ENCODE measurements around the gene IL3RA. TPM values are rescaled to one million over a fixed set of nuclear protein-coding genes. Genes with fewer than 3 reads are reported as not detected.
A peak's percentile ranks its signal among the peaks of the same experiment; 100 is the strongest.
"Not testable (repeated sequence)": the region's sequence is repeated elsewhere in the genome, so short reads cannot be mapped to it uniquely, and the experiment has no call there.

The IL3RA gene
- total RNA-seq, 2 experiments from 2014 or later: 6.4 to 7.1 TPM

DNA sequence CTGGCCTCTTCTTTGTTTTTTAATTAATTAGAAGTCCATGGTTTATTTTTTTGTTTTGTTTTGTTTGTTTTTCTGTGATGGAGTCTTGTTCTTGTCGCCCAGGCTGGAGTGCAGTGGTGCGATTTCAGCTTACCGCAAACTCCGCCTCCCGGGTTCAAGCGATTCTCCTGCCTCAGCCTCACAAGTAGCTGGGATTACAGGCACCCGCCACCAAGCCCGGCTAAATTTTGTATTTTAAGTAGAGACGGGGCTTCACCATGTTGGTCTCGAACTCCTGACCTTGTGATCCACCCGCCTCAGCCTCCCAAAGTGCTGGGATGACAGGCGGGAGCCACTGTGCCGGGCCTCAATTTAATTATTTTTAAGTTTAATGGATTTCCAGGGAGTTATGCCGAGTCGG is 13.0 kb downstream of the IL3RA start:
- DNase-seq, CTCF ChIA-PET, H3K27me3 Mint-ChIP-seq, H3K9me3 Mint-ChIP-seq, H3K4me3 Mint-ChIP-seq, H3K4me1 Mint-ChIP-seq, POLR2A ChIA-PET, H3K27ac Mint-ChIP-seq: not testable (repeated sequence)
- H3K36me3 Mint-ChIP-seq (ENCODE audit: low read depth): peaks cover 15% of the 10 kb centered on the region

DNA sequence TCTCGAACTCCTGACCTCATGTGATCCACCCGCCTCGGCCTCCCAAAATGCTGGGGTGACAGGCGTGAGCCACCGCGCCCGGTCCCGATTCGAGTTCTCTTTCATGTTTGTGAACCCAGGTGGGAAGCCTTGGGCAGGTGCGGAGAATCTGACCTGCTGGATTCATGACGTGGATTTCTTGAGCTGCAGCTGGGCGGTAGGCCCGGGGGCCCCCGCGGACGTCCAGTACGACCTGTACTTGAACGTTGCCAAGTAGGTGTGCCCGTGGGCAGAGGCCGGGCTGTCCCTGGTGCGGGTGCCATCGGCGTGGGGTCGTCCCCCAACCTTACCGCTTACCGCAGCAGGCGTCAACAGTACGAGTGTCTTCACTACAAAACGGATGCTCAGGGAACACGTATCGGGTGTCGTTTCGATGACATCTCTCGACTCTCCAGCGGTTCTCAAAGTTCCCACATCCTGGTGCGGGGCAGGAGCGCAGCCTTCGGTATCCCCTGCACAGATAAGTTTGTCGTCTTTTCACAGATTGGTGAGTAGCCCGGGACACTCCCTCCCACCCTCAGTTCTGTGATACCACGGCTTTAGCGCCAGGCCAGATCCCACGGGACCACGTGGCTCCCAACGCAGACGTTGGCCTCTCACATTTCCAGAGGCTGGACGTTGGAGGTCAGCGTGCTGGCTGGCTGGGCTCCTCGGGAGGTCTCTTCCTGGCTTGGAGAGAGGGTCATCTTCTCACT is 15.6 kb downstream of the IL3RA start:
- Mint-ChIP-seq H3K27me3 (no peaks in the 10 kb centered on the region), H3K4me1 (peaks cover 11% of the 10 kb centered on the region), H3K4me3 (no peak overlapping the region), H3K9me3 (no peaks in the 10 kb centered on the region), H3K36me3 (ENCODE audit: low read depth) (peaks cover 12% of the 10 kb centered on the region), H3K27ac (no peak overlapping the region)
- CTCF ChIA-PET: no interaction called here
- DNase-seq: no peak
- POLR2A ChIA-PET: no interaction called here

DNA sequence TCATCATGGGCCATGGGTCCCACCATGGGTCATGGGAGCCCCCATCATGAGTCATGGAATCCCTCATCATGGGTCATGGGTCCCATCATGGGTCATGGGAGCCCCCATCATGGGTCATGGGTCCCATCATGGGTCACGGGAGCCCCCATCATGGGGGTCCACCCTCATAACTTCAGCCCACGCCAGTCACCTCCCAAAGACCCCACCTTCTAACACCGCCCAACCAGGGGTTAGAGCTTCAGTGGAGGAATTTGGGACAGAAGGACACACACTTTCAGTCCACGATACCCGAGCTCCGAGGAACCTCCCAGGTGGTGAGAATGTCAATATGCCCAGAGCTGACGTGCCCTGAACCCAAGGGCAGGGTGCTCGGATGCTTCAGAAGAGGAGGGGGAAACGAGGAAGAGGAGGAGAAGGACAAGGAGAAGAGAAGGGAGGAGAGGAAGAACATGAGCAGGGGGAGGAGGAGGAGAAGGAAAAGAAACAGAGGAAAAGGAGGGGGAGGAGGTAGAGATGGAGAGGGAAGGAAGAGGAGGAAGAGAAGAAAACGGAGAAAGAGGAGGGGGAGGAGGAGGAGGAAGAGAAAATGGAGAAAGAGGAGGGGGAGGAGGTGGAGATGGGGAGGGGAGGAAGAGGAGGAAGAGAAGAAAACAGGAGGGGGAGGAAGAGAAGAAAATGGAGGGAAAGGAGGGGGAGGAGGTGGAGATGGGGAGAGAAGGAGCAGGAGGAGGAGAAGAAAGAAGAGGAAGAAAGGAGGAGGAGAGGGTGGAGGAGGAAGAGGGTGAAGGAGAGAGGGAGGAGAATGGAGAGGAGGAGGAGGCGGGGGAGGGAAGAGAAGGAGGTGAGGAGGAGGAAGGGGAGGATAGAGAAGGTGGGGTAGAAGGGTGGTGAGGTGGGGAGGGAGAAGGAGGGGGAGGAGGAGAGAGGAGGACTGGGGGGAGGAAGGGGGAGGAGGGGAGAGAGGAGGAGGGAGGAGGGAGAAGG is 17.7 kb downstream of the IL3RA start:
- Mint-ChIP-seq H3K36me3 (ENCODE audit: low read depth) (peaks cover 26% of the 10 kb centered on the region), H3K4me1 (peaks cover 11% of the 10 kb centered on the region), H3K4me3 (no peak overlapping the region), H3K27me3 (no peaks in the 10 kb centered on the region), H3K9me3 (peaks cover 5% of the 10 kb centered on the region), H3K27ac (peak overlapping the region; percentile 69)
- POLR2A ChIA-PET: no interaction called here
- no peak for DNase-seq
- CTCF ChIA-PET: no interaction called here

DNA sequence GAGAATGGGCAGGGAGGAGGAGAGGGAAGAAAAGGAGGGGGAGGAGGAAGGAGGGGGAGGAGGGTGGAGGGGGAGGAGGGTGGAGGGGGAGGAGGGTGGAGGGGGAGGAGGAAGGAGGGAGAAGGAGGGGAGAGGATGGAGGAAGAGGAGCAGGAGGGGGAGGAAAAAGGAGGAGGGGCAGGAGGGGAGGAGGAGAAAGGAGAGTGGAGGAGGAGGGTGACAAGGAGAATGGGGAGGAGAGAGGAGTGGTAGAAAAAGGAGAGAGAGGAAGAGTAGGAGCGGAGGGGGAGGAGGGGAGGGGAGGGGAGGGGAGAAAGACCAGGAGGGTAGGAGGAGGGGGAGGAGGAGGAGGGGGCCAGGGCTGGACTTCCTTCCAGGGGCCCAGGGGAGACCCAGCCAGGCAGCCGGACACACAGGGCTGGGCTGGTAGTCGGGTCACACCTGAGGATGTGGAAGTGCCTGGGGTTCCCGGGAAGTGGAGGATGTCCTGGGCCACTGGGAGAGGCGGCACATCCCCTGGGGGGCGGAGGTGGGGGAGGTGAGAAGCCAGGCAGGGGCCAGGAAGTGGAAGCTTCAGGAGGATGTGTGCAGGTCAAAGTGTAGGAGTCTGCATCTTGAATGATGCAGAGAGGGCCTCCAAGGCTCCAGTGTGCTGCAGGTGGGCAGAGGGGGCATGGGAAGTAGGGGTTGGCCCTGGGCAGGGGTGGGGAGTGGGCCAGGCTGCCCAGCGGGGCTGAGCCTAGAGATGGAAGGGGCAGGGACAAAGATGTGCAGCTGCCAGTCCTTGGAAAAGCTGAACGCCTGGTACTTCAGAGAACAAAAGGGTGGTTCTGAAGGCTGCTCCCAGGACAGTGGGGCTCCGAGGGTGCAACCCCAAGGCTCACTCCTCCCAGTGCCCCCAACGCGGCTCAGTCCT is 18.8 kb downstream of the IL3RA start:
- no peak for DNase-seq
- Mint-ChIP-seq H3K4me1 (peaks cover 11% of the 10 kb centered on the region), H3K27ac (no peak overlapping the region), H3K9me3 (peaks cover 12% of the 10 kb centered on the region), H3K4me3 (no peak overlapping the region), H3K27me3 (no peaks in the 10 kb centered on the region), H3K36me3 (ENCODE audit: low read depth) (peaks cover 35% of the 10 kb centered on the region)
- POLR2A ChIA-PET: no interaction called here
- CTCF ChIA-PET: no interaction called here

GRCh38 chrX:1357993-1358392 is 21.4 kb downstream of the IL3RA start:
- Mint-ChIP-seq H3K9me3 (peaks cover 12% of the 10 kb centered on the region), H3K27me3 (no peaks in the 10 kb centered on the region), H3K27ac (no peak overlapping the region), H3K36me3 (ENCODE audit: low read depth) (peaks cover 39% of the 10 kb centered on the region), H3K4me1 (peaks cover 11% of the 10 kb centered on the region), H3K4me3 (no peak overlapping the region)
- no peak for DNase-seq
- ChIA-PET CTCF (no interaction called here), POLR2A (no interaction called here)

- Mint-ChIP-seq H3K27ac (no peak overlapping the region), H3K4me1 (peaks cover 11% of the 10 kb centered on the region), H3K4me3 (no peak overlapping the region), H3K9me3 (peaks cover 12% of the 10 kb centered on the region), H3K36me3 (ENCODE audit: low read depth) (peaks cover 42% of the 10 kb centered on the region), H3K27me3 (no peaks in the 10 kb centered on the region)
- no peak for DNase-seq
- CTCF ChIA-PET: no interaction called here
- POLR2A ChIA-PET: no interaction called here
Measured at GRCh38 chrX:1358793-1359476, 22.4 kb downstream of the IL3RA start.

DNA sequence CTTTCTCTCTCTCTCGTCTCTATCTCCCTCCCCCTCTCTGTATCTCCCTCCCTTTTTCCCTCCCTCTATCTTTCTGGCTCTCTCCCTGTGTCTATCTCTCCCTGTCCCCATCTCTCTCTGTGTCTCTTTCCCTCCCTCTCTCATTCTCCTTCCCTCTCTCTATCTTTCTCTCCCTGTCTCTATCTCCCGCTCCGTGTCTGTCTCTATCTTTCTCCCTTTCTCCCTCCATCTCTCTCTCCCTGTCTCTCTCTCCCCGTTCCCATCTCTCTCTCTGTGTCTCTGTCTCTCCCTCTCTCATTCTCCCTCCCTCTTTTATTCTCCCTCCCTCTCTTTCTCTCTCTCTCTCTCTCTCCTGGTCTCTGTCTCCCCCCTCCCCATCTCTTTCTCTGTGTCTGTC is 22.9 kb downstream of the IL3RA start:
- Mint-ChIP-seq H3K4me3 (no peak overlapping the region), H3K36me3 (ENCODE audit: low read depth) (peaks cover 42% of the 10 kb centered on the region), H3K27me3 (no peaks in the 10 kb centered on the region), H3K9me3 (peaks cover 12% of the 10 kb centered on the region), H3K4me1 (peaks cover 7% of the 10 kb centered on the region), H3K27ac (no peak overlapping the region)
- ChIA-PET CTCF (no interaction called here), POLR2A (no interaction called here)
- DNase-seq: no peak

- H3K27me3 Mint-ChIP-seq: no peaks in the 10 kb centered on the region
- H3K9me3 Mint-ChIP-seq: peaks cover 12% of the 10 kb centered on the region
- peaks cover 7% of the 10 kb centered on the region for H3K4me1 Mint-ChIP-seq
- H3K36me3 Mint-ChIP-seq (ENCODE audit: low read depth): peaks cover 46% of the 10 kb centered on the region
- POLR2A ChIA-PET: no interaction called here
- no peak overlapping the region for H3K27ac Mint-ChIP-seq
- no peak overlapping the region for H3K4me3 Mint-ChIP-seq
- no peak for DNase-seq
- CTCF ChIA-PET: no interaction called here
Measured at GRCh38 chrX:1360171-1360570, 23.6 kb downstream of the IL3RA start.

DNA sequence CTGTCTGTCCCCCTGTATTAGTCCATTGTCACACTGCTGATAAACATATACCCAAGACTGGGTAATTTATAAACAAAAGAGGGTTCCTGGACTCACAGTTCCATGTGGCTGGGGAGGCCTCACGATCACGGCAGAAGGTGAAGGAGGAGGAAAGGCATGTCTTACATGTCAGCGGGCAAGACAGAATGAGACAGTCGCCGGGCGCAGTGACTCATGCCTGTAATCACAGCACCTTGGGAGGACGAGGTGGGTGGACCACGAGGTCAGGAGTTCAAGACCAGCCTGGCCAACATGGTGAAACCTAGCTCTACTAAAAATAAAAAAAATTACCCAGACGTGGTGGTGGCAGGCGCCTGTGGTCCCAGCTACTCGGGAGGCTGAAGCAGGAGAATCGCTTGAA is 24.7 kb downstream of the IL3RA start:
- Mint-ChIP-seq H3K27ac (no peak overlapping the region), H3K4me1 (no peaks in the 10 kb centered on the region), H3K36me3 (ENCODE audit: low read depth) (peaks cover 44% of the 10 kb centered on the region), H3K27me3 (no peaks in the 10 kb centered on the region), H3K9me3 (peaks cover 12% of the 10 kb centered on the region), H3K4me3 (no peak overlapping the region)
- no peak for DNase-seq
- ChIA-PET POLR2A (no interaction called here), CTCF (no interaction called here)

GRCh38 chrX:1361910-1362309 is 25.3 kb downstream of the IL3RA start:
- Mint-ChIP-seq H3K27ac (no peak overlapping the region), H3K9me3 (peaks cover 12% of the 10 kb centered on the region), H3K36me3 (ENCODE audit: low read depth) (peaks cover 44% of the 10 kb centered on the region), H3K4me1 (no peaks in the 10 kb centered on the region), H3K4me3 (no peak overlapping the region), H3K27me3 (no peaks in the 10 kb centered on the region)
- no peak for DNase-seq
- POLR2A ChIA-PET: no interaction called here
- CTCF ChIA-PET: no interaction called here

DNA sequence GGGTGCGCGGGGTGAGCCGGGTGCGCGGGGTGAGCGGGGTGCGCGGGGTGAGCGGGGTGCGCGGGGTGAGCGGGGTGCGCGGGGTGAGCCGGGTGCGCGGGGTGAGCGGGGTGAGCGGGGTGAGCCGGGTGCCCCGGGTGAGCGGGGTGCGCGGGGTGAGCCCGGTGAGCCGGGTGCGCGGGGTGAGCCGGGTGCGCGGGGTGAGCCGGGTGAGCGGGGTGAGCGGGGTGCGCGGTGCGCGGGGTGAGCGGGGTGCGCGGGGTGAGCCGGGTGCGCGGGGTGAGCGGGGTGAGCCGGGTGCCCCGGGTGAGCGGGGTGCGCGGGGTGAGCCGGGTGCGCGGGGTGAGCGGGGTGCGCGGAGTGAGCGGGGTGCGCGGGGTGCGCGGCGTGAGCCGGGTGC is 29.8 kb downstream of the IL3RA start:
- H3K9me3 Mint-ChIP-seq, DNase-seq, H3K27ac Mint-ChIP-seq, CTCF ChIA-PET, POLR2A ChIA-PET, H3K4me1 Mint-ChIP-seq, H3K4me3 Mint-ChIP-seq, H3K27me3 Mint-ChIP-seq: not testable (repeated sequence)
- peaks cover 23% of the 10 kb centered on the region for H3K36me3 Mint-ChIP-seq (ENCODE audit: low read depth)

- Mint-ChIP-seq H3K27ac (peak overlapping the region; percentile 62), H3K4me1 (peaks cover 2% of the 10 kb centered on the region), H3K9me3 (no peaks in the 10 kb centered on the region), H3K4me3 (no peak overlapping the region), H3K27me3 (no peaks in the 10 kb centered on the region), H3K36me3 (ENCODE audit: low read depth) (peaks cover 14% of the 10 kb centered on the region)
- no peak for DNase-seq
- ChIA-PET CTCF (no interaction called here), POLR2A (no interaction called here)
Measured at GRCh38 chrX:1368385-1368698, 31.8 kb downstream of the IL3RA start.
